Measurements from ENCODE around the gene MAST2.

The MAST2 gene

DNA sequence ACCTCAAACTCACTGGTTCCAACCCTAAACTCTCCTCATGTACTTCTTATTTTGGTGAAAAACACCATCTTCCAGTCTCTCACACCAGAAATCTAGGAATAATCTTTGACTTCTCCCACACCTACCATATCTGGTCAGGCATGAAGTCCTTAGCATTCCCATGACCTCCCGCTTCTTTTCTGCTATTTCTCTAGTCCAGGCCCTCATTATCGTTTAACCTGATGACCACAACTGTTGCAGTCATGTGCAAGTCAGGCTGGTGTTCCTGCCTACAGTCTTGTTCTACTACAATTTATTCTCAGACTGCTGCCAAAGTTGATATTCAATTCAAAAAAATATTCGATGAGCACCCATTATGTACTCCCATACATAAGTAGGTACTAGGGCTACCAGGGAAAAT lies 257.7 kb downstream of the MAST2 start:
- Histone ChIP-seq H3K27ac (ENCODE audit: low read depth, low read length, poor library complexity, severe bottlenecking) (no peak overlapping the region), H3K27me3 (ENCODE audit: insufficient read depth, low read length) (no peaks in the 10 kb centered on the region), H4K20me1 (ENCODE audit: insufficient read depth, low read length) (no peaks in the 10 kb centered on the region), H3F3A (ENCODE audit: insufficient read depth, low read length) (no peaks in the 10 kb centered on the region), H3K79me2 (ENCODE audit: insufficient read depth, low read length) (no peaks in the 10 kb centered on the region), H3K4me1 (ENCODE audit: insufficient read depth, low read length, severe bottlenecking) (peaks cover 15% of the 10 kb centered on the region), H3K9me2 (ENCODE audit: low read depth, low read length) (no peaks in the 10 kb centered on the region), H2AFZ (ENCODE audit: low read length) (no peak overlapping the region), H3K9me3 (ENCODE audit: low read length) (no peaks in the 10 kb centered on the region), H3K36me3 (ENCODE audit: insufficient read depth, low read length) (peaks cover 20% of the 10 kb centered on the region), H3K4me2 (ENCODE audit: low read length) (no peak overlapping the region), H3K9ac (ENCODE audit: low read length) (no peak overlapping the region), H3K4me3 (ENCODE audit: low read depth, low read length, poor library complexity, severe bottlenecking) (no peak overlapping the region)
- TF ChIP-seq CTCF (IDR thresholded peaks at IDR 0.05; ENCODE audit: low read length) (no peak), EZH2 (IDR thresholded peaks at IDR 0.05; ENCODE audit: borderline replicate concordance, low read length) (no peak)

- H3K4me1 ChIP-seq (ENCODE audit: insufficient read depth, low read length, severe bottlenecking), result peaks cover 15% of the 10 kb centered on the region
- H3K9me3 ChIP-seq (ENCODE audit: low read length), result no peaks in the 10 kb centered on the region
- TF ChIP-seq EZH2 (IDR thresholded peaks at IDR 0.05; ENCODE audit: borderline replicate concordance, low read length) (no peak), CTCF (IDR thresholded peaks at IDR 0.05; ENCODE audit: low read length) (no peak)
- H4K20me1 ChIP-seq (ENCODE audit: insufficient read depth, low read length), result no peaks in the 10 kb centered on the region
- H3K36me3 ChIP-seq (ENCODE audit: insufficient read depth, low read length), result peaks cover 20% of the 10 kb centered on the region
- H3K79me2 ChIP-seq (ENCODE audit: insufficient read depth, low read length), result no peaks in the 10 kb centered on the region
- no peak overlapping the region for H3K4me3 ChIP-seq (ENCODE audit: low read depth, low read length, poor library complexity, severe bottlenecking)
- no peak overlapping the region for H3K9ac ChIP-seq (ENCODE audit: low read length)
- H3K4me2 ChIP-seq (ENCODE audit: low read length), result no peak overlapping the region
- H2AFZ ChIP-seq (ENCODE audit: low read length), result no peak overlapping the region
- no peaks in the 10 kb centered on the region for H3F3A ChIP-seq (ENCODE audit: insufficient read depth, low read length)
- H3K27ac ChIP-seq (ENCODE audit: low read depth, low read length, poor library complexity, severe bottlenecking), result no peak overlapping the region
- H3K9me2 ChIP-seq (ENCODE audit: low read depth, low read length), result no peaks in the 10 kb centered on the region
- H3K27me3 ChIP-seq (ENCODE audit: insufficient read depth, low read length), result no peaks in the 10 kb centered on the region
These were observed 259.4 kb downstream of the MAST2 start for GRCh38 chr1:46062651-46063319.

DNA sequence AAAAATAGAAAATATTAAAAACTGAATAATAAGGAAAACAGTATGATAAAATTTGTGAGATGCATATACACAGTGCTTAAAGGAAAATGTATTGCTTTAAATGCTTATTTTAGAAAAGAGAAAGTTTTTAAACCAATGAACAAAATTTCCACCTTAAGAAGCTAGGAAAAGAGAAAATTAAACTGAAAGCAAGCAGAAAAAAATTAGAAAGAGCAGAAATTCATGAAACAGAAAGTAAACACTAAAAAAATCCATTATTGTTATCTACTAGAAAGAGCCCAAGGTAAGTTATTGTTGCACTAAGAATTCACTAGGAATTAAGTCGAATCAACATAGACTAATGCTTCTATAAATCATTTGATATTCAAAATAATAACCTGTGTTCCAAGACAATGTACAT lies 261.3 kb downstream of the MAST2 start:
- H2AFZ ChIP-seq (ENCODE audit: low read length), result no peak overlapping the region
- H3K9me2 ChIP-seq (ENCODE audit: low read depth, low read length), result no peaks in the 10 kb centered on the region
- H3K27me3 ChIP-seq (ENCODE audit: insufficient read depth, low read length), result no peaks in the 10 kb centered on the region
- H3F3A ChIP-seq (ENCODE audit: insufficient read depth, low read length), result no peaks in the 10 kb centered on the region
- H3K4me3 ChIP-seq (ENCODE audit: low read depth, low read length, poor library complexity, severe bottlenecking), result no peak overlapping the region
- H3K9ac ChIP-seq (ENCODE audit: low read length), result no peak overlapping the region
- no peaks in the 10 kb centered on the region for H4K20me1 ChIP-seq (ENCODE audit: insufficient read depth, low read length)
- H3K27ac ChIP-seq (ENCODE audit: low read depth, low read length, poor library complexity, severe bottlenecking), result no peak overlapping the region
- no peaks in the 10 kb centered on the region for H3K9me3 ChIP-seq (ENCODE audit: low read length)
- H3K4me2 ChIP-seq (ENCODE audit: low read length), result no peak overlapping the region
- no peaks in the 10 kb centered on the region for H3K79me2 ChIP-seq (ENCODE audit: insufficient read depth, low read length)
- H3K36me3 ChIP-seq (ENCODE audit: insufficient read depth, low read length), result peaks cover 13% of the 10 kb centered on the region
- TF ChIP-seq EZH2 (IDR thresholded peaks at IDR 0.05; ENCODE audit: borderline replicate concordance, low read length), result no peak
- H3K4me1 ChIP-seq (ENCODE audit: insufficient read depth, low read length, severe bottlenecking), result peaks cover 15% of the 10 kb centered on the region

GRCh38 chr1:46065405-46065804 lies 262.0 kb downstream of the MAST2 start:
- no peak for TF ChIP-seq EZH2 (IDR thresholded peaks at IDR 0.05; ENCODE audit: borderline replicate concordance, low read length)
- no peak for TF ChIP-seq CTCF (IDR thresholded peaks at IDR 0.05; ENCODE audit: low read length)
- no peak overlapping the region for H3K4me3 ChIP-seq (ENCODE audit: low read depth, low read length, poor library complexity, severe bottlenecking)
- no peaks in the 10 kb centered on the region for H3K9me3 ChIP-seq (ENCODE audit: low read length)
- H3F3A ChIP-seq (ENCODE audit: insufficient read depth, low read length), result no peaks in the 10 kb centered on the region
- no peaks in the 10 kb centered on the region for H3K79me2 ChIP-seq (ENCODE audit: insufficient read depth, low read length)
- peaks cover 13% of the 10 kb centered on the region for H3K36me3 ChIP-seq (ENCODE audit: insufficient read depth, low read length)
- no peak overlapping the region for H3K9ac ChIP-seq (ENCODE audit: low read length)
- H3K4me2 ChIP-seq (ENCODE audit: low read length), result no peak overlapping the region
- no peaks in the 10 kb centered on the region for H3K27me3 ChIP-seq (ENCODE audit: insufficient read depth, low read length)
- H3K4me1 ChIP-seq (ENCODE audit: insufficient read depth, low read length, severe bottlenecking), result peaks cover 15% of the 10 kb centered on the region
- no peaks in the 10 kb centered on the region for H4K20me1 ChIP-seq (ENCODE audit: insufficient read depth, low read length)
- no peak overlapping the region for H2AFZ ChIP-seq (ENCODE audit: low read length)
- no peak overlapping the region for H3K27ac ChIP-seq (ENCODE audit: low read depth, low read length, poor library complexity, severe bottlenecking)
- no peaks in the 10 kb centered on the region for H3K9me2 ChIP-seq (ENCODE audit: low read depth, low read length)

All from OCI-LY1 (cell line).